Measurements from ENCODE around the gene SC5D.

The SC5D gene

DNA sequence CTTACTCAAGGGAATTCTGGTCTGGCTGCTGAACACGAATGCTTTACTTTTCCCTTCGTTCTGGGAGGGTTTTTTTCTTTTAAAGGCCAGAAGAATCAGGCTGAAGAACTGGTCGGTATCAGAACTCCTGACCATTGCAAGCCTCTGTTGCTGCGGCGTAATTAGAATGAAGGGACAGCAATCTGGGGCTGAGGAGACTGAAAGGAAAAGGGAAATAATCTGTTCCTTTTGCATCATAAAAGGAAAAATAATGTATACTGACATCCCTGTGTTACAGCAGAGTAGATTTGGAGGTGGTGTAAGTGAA, 670 bp downstream of the SC5D start:
- FAIRE-seq: no peak

DNA sequence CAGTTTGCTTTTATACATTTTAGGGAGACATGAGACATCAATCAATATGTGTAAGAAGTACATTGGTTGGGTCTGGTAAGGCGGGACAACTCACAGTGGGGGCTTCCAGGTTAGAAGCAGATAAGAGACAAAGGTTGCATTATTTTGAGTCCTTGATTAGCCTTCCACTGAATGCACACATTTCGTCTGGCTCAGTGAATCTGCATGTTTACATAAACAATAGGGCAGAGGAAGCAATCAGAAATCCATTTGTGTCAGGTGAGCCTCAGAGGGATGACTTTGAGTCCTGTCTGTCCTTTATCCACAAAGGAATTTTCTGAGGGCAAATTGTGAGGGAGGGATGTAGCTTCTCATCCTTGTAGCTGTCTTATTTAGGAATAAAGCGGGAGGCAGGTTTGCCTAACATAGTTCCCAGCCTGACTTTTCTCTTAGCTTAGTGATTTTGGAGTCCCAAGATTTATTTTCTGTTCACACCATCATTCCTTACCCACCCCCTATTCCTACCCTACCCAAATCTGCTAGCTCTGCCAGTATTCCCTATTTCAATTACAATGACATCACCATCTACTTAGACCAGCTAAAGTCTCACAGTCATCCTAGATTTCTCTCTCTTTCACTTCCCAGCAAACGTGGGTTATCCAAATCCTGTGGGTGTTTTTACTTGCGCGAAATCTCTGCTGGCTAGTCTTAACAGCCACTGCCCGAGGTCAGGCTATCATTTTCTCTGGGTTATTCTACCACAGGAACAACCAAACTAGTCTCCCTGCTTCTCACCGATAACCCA, 2.9 kb downstream of the SC5D start:
- FAIRE-seq: no peak

DNA sequence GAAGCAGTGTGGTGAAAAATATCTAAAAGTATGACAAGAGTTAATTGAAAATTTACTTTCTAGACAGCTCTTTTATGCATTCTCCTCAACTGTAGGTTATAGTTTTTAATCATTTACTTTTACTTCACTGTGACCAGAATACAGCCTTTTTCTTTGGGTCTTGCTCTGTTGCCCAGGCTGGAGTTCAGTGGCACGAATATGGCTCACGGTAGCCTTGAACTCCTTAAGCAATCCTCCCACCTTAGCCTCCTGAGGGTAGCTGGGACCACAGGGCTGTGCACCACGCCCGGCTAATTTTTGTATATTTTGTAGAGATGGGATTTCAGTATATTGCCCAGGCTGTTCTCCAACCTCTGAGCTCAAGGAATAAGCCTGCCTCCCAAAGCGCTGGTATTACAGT, 5.3 kb downstream of the SC5D start:
- no peak for FAIRE-seq

DNA sequence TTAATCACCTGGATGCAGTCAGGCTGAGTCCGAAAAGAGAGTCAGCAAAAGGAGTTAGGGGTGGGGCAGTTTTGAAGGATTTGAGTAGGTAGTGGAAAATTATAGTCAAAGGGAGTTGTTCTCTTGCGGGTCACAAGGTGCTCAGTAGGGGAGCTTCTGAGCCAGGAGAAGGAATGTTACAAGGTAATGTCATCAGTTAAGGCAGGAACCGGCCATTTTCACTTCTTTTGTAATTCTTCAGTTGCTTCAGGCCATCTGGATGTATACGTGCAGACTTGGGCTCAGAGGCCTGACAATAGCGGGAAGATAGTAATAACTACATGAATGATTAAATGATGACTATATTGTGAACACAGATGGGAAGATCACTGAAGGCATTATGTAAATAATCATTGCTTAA, 6.2 kb downstream of the SC5D start:
- no peak for FAIRE-seq

DNA sequence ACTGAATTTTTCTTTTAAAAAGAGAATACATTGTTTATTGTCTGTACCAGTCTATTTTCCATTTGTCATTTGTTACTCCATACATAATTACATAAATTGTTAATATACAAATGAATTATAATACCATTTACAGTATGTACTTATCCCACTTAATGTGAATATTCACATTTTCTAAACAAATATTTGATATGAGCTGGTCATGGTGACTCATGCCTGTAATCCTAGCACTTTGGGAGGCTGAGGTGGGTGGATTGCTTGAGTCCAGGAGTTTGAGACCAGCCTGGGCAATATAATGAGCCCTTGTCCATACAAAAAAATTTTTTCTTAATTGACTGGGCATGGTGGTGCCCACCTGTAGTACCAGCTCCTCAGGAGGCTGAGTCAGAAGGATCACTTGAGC, 6.8 kb downstream of the SC5D start:
- FAIRE-seq: no peak

DNA sequence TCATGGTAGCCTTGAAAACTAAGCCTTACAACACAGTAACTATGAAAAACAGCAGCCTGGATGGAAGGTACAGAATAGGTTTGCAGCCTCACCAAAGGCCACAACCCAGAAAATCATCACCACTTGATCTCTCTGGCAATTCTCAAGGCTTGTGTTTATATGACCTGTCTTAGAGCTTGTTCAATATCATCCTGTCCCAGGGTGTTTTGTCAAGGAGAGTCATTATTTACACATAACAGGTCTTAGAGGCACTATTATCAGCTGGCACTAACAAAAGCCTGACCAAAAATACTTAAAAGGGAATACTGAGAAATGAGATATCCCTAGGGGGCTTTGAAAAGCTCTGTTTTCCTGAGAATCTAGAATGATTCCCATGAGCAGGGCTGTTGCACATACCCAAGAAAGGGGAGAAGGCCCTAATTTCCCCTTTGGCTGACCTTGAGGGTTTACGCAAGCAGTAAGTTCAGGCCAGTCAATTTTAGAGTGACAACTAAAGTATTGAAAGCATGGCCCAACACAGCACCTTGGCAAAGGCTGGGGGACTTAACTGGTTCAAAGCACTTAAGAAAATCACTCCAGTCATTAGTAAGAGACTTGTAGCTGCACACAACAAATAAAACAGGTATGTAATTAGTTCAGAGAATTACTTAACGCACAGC, 7.9 kb downstream of the SC5D start:
- no peak for FAIRE-seq

DNA sequence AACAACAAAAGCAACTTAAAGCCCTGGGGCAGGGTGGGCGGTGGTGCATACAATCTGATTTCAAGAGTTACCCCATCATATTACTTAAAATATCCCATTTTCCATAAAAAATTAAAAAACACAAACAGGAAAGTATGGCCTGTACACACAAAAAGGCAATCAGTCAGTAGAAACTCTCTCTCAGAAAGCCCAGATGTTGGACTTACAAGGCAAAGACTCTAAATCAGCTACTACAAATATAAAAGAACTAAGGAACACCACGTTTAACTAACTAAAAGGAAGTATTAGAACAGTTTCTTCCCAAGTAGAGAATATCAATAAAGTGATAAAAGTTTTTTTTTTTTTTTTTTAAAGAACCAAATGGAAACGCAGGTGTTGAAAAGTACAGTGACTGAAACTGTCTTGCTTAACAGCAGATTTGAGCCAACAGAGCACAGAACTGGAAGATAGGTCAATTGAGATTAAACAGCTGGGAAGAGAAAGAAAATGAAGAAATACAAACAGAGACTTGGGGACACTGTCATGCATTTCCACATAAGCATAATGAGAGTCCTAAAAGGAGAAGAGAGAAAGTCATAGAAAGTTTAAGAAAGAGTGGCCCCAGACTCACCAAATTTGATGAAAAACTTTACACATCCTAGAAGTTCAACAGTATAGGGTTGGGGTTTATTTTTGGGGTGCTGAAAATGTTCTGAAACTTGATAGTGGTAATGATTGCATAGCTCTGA, 8.6 kb downstream of the SC5D start:
- FAIRE-seq: no peak

DNA sequence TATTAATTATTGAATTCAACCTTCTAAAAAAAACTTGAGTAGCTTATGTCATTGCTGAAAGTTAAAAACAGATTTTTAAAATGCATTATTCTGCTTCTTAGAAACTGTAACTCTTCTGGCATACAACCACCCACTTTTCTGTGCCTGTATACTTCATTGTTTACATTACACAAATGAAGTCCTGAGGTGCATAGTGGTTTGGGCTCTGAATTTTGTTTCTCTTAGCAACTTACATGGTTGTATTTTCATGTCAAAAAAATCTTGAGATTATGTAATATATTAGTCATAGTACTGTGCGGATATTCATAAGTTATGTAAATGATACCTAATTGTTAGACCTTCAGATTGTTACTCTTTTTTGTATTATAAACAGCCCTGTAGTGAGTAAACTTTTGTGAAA, 12.2 kb downstream of the SC5D start:
- FAIRE-seq: no peak

DNA sequence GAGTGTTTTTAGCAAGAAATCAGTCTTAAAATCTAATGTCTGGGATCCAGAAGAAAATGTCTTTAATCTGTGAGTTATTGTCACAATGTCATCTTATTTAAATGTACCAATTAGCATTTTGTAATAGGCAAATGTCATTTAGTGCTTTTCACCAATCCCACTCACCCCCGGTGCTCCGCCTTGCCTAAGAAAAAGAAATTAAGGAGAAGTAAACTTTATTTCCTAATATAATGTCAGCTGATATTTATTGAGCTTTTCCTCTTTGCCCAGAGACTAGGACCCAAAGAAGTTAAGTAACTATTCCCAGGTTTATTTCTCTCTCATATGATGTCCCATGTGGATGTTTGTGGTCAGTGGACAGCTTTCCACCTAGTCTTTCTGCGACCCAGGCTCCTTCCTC, 16.2 kb downstream of the SC5D start:
- no peak for FAIRE-seq

DNA sequence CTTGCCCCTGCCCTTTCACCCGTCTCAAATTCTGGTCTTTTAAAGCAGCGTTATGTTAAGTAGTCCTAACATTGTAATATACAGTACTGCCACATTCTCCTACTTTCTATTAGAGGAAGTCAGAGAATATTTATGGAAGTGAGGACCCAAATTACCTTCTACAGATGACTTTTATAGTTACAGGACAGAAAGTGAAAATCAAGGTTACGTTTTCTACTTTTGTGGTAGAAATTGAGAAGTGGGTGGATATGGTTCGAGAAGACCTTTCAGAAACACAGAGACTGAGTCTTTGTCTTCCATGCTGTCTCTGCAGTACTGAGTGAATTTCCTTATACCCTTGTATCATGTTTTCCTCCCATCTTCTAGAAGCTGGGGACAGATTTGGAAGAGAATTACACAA, 17.1 kb downstream of the SC5D start:
- no peak for FAIRE-seq

DNA sequence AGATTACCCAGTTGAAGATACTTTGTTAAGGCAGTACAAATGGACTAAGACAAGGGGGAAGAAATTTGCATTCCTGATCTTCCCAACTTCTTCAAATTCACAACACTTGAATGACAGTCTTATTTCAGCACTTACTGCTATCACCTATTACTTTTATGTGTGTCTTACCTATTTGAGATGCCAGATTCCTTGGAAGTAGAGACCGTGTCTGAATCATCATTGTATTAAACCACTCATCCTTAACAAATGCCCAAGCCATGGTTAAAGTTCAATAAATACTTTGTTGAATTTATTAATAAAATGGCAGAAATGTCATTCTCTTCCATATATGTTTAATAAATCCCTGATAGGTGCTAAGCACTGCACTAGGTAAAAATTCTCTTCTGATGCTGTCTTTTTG, 18.3 kb downstream of the SC5D start:
- FAIRE-seq: no peak

DNA sequence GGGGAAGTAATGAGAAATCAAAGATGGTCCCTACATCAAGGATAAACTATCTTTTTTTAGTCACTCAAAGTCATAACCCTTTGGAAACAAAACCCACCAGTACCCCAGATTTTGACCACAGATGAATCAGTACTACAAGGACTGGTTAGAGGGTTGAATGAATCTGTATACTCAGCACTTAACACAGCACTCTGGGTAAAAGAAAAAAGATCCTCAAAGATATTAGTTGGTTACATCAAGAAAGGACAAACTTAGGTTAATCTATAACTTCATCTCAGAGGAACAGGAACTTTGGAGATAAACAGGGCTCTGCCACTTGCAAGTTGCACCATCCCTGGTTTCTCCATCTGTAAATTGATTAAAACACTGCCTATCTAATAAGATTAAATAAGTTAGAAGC, 18.8 kb downstream of the SC5D start:
- no peak for FAIRE-seq

DNA sequence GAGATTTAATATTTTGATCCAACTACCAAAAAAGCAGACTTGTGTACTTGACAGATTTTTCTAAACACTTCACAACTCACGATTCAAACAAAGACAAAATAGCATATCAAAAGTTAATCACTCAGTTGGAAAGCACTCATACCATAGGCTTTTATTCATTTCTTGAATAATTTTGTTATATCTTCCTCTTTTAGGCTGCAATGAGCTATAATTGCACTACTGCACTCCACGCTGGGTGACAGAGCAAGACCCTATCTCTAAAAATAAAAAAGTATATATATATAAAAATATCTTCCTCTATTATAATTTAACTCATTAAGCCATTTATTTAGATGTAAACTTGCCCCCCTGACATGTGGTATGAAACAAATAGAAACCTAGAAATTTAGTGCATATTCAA, 19.9 kb downstream of the SC5D start:
- no peak for FAIRE-seq

DNA sequence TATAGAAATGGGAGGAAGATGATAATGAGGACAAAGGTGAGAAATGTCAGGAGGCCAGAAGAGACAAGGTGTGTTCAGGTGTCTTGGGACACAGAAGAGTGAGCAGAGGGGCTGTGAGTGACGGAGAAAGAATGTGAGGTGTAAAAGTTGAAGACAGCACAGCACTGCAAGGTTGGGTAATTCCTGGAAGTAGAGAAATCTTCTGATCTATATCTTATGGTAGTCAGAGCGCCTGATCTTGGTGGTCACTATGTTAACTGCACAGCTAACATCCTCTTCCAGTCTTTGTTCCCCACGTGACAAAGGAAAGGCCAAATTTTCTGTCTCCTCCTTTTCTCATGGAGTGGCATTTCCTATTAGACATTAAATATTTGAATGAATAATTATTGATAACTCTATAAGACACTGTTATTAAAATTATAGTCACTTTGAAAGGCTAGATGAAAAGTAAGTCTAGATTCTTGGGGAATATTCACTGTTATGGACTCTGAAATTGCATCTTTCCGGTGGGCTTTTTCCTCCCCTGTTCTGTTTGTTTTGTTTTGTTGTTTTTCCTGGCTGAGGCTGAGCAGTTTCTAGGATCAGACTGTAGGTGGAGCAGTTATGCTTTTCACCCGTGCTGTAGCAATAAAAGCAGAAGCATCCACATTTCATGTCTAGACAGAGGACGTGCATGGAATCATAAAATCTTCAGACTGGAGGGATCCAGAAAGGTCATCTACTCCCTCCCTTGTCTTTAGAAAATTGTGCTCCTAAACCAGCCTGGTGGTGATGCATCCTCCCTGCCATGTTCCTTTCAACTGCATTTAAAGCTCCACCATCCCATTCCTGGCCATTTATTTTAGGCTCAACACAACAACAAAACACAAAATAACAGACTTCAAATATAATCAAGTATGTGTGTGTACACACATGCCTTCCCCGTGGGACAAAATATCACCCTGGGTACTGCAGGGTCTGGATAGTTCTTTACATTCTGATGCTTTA, 26.6 kb downstream of the SC5D start:
- FAIRE-seq: no peak

DNA sequence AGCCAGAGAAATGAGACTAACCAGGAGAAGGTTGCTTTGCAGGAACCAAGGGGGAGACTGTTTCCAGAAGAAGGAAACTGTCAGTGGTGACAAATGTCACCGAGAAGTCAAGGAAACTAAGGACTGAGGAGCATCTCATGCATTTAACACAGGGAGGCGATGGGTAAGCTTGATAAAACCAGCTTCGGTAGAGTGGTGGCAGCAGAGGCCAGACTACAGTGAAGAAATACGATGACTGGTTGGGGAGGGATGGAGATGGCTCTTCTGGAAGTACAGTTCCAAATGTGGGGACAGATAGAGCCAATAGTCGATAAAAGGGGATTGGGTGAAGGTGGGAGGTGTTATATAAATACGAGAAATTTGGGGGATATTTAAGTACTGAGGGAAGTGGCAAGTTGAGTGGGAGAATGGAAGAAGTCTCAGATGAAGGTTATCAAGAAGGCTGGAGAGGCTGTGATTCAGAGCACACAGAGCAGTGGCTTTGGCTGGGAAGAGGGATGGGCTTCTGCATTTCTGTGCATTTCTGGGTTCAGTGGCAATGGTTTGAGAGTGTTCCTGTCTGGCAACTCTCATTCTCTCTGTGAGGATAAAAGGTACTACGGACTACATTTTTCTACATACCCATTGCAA, 29.2 kb downstream of the SC5D start:
- FAIRE-seq: no peak

DNA sequence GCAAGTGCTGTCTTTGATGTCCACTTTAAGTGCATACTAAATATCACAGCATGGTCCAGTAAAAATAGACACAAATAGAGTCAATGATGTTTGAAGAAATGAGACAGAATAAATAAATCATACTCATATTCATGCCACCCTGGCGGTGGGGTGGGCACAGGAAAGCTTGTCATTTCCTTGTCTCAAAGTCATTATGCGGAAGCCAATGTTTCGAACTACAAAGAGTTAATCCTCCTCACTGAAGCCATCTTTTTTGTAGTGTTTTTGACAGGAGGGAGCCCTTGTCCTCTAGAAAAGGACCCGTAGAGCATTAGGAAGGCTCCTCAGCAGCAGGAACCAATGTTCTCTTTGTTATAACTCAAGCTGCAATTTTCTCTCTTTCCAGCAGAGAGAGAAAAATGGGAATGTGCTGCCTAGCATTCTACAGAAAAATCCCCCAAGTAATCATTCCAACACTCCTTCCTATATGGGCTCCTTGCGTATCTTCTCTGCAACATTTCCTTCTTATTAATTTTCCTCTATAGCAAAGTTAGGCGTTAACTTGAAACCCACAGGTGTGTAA, 30.6 kb downstream of the SC5D start:
- FAIRE-seq: no peak

DNA sequence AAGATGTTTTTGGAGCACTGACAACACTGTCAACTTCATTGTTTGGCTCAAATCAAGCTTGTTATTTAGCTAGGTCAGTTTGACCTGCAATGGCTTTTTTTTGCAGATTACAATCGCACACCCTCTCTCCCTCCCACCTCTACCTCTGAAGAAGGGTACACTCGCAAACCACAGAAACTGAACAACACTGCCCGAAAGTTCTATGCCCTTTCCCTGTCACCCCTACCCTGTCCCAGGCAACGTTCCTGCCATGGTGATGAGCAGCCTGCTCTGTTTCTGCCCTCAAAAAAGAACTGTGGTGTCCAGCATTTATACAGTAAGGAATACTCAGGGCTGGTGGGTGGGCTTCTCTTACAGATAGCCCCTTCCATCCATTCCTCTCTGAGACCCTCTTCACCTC, 33.7 kb downstream of the SC5D start:
- no peak for FAIRE-seq

DNA sequence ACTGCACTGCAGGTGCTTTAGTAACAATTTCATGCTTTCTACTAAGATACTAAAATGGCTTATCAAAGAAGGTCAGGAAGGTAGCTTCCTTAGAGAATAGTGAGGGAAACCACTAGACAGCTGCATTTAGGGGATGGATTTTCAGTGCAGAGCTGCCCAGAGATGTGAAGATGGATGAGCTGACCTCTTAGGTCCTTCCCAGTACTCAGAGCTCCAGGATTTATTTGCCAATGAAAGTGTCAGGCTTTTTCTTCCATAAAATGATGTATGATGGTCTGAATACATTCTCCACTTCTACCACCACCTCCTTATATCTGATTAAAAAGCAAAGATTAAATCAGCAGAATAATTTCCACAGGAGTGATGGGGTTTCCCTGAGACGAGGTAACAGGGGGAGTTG, 35.0 kb downstream of the SC5D start:
- no peak for FAIRE-seq

DNA sequence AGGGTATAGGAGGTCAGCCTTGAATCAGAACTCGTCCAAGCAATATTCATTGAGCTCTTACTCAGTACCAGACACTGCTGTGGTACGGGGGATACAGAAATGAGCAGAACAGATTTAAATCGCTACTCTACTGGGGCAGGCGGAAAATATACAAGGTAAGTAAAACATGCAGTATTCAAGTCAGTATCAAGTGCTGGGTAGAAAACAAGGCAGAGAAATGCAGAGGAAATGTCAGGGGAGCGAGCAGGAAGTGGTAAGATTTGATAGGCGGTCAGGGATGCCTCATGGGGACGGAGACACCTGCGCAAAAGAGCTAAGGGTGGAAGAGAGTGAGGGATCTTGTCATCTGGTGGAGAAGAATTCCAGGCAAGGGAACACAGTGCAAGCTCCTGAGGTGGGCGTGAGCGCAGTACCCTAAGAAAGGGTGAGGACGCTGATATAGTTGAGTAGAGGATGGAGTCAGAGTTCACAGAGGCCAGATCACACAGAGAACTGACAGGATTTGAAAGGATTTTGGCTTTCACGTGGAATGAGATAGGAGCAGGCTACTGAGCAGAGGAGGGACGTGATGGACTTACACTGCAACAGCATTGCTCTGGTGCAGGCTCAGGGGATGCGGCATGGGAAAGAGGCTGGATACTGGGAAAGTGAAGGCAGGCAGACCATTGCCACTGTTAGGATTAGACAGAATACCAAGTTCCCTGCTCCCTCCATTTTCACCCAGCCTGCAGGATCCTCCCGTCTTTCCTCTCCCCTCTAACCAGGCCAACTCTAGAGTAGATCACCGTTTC, 35.8 kb downstream of the SC5D start:
- no peak for FAIRE-seq

DNA sequence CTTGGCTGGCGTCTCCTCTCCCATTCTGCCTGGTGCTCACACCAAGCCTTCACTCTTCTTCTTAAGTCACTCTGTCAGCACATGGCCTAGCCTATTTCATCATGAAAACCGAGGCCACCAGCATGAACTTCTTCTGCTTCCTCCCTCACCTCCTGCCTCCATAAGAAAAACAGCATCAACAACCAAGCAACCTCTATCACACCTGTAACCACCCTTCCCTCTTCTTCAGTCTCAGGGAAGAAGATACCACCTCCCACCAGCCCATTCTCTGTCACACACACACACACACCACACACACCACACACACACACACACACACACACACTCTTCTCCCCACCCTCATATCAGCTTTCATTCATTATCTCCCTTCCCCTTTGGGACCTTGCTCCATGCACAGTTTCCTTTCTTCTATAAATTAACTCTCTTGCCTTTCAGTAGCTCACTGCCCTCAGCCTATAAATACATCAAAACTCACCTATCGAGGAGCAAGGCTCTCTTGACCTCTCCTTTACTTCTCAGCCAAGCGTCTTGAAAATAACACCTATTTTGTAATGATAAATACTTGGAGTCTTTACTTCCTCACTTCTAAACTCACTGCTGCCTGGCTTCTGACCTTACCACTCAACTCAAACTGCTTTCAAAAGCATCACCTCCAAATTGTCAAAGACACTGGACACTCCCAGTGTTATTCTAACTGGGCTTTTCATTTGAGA, 36.6 kb downstream of the SC5D start:
- FAIRE-seq: no peak
